Vagina (tissue), 2 donors: Measurements from ENCODE around the gene VGF.

ENCODE experiments used
- POLR2A ChIP-seq, 2 donors: fragments of 450-650 bp; IDR thresholded peaks; one replicate each; pipeline ENCODE4 v1.6.1; 2017; ENCODE audit warnings: antibody characterized with exemption in 2 of 2, mild to moderate bottlenecking in 2 of 2, moderate library complexity in 2 of 2
- POLR2AphosphoS5 ChIP-seq, 2 donors: sonication (generic); formaldehyde crosslinking; IDR thresholded peaks; one replicate each; pipeline ENCODE4 v1.9.0; 2017; ENCODE audit warnings: antibody characterized with exemption in 2 of 2, mild to moderate bottlenecking in 2 of 2, low read depth in 1 of 2; ENCODE audit not compliant: insufficient read depth in 1 of 2
- TF ChIP-seq, protein P1 (sequence below), 3 experiments: fragments of 450-650 bp in 2 of 3; fragments of 200-600 bp in 1 of 3; sonication (generic) in 1 of 3; IDR thresholded peaks; one replicate each; pipeline ENCODE4 v1.5.1; 2017 to 2019; ENCODE audit warnings: antibody characterized with exemption in 3 of 3, mild to moderate bottlenecking in 2 of 3, moderate library complexity in 2 of 3

- TF ChIP-seq POLR2A (IDR thresholded peaks at IDR 0.05), result no peak
- TF ChIP-seq, protein P1, sequence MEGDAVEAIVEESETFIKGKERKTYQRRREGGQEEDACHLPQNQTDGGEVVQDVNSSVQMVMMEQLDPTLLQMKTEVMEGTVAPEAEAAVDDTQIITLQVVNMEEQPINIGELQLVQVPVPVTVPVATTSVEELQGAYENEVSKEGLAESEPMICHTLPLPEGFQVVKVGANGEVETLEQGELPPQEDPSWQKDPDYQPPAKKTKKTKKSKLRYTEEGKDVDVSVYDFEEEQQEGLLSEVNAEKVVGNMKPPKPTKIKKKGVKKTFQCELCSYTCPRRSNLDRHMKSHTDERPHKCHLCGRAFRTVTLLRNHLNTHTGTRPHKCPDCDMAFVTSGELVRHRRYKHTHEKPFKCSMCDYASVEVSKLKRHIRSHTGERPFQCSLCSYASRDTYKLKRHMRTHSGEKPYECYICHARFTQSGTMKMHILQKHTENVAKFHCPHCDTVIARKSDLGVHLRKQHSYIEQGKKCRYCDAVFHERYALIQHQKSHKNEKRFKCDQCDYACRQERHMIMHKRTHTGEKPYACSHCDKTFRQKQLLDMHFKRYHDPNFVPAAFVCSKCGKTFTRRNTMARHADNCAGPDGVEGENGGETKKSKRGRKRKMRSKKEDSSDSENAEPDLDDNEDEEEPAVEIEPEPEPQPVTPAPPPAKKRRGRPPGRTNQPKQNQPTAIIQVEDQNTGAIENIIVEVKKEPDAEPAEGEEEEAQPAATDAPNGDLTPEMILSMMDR (IDR thresholded peaks at IDR 0.05), result no peak
- TF ChIP-seq POLR2AphosphoS5 (IDR thresholded peaks at IDR 0.05; ENCODE audit: insufficient read depth in 1 of 2, low read depth in 1 of 2), result no peak
These were observed 45.5 kb downstream of the VGF start for GRCh38 chr7:101119876-101120275.
